Raji (cell line): Measurements from ENCODE around the gene PABPN1.

Experiments used
- POLR2A ChIP-seq: IDR thresholded peaks from 2 replicates; pipeline ENCODE4 v1.6.1; 2011; ENCODE audit warnings: low read depth, low read length, control low read depth; ENCODE audit not compliant: insufficient read depth

Gene PABPN1

DNA sequence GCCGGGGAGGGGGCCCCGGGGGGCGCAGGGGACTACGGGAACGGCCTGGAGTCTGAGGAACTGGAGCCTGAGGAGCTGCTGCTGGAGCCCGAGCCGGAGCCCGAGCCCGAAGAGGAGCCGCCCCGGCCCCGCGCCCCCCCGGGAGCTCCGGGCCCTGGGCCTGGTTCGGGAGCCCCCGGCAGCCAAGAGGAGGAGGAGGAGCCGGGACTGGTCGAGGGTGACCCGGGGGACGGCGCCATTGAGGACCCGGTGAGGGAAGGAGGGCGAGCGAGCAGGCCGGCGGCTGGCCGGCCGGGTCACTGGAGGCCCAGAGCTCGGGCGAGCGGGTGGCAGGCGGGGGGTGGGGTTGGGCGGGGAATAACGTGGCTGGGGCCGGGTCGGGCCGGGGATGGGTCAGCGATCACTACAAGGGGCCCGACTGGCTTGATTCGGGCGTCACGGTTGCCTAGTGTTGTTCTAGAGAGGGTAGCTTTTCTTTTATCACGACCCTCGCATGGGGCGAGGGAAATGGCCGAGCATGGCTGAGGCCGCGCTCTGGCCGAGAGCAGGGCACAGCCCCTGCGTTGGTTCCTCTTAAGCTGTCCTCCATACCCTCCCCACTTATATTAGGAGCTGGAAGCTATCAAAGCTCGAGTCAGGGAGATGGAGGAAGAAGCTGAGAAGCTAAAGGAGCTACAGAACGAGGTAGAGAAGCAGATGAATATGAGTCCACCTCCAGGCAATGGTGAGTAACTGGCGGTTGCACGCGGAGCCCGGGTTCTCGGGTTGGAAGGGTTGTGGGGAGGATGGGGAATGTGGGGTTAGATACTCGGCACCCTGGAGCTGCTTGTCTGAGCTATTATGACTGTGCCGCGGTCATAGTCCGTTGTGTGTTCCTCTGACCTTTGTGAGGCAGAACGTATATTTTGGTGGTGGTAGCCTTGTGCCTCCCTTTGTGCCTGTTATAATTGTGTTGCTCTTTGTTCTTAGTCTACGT is 603 bp downstream of the PABPN1 start:
- no peak; the same call in 1 of the 2 replicates for TF ChIP-seq POLR2A

DNA sequence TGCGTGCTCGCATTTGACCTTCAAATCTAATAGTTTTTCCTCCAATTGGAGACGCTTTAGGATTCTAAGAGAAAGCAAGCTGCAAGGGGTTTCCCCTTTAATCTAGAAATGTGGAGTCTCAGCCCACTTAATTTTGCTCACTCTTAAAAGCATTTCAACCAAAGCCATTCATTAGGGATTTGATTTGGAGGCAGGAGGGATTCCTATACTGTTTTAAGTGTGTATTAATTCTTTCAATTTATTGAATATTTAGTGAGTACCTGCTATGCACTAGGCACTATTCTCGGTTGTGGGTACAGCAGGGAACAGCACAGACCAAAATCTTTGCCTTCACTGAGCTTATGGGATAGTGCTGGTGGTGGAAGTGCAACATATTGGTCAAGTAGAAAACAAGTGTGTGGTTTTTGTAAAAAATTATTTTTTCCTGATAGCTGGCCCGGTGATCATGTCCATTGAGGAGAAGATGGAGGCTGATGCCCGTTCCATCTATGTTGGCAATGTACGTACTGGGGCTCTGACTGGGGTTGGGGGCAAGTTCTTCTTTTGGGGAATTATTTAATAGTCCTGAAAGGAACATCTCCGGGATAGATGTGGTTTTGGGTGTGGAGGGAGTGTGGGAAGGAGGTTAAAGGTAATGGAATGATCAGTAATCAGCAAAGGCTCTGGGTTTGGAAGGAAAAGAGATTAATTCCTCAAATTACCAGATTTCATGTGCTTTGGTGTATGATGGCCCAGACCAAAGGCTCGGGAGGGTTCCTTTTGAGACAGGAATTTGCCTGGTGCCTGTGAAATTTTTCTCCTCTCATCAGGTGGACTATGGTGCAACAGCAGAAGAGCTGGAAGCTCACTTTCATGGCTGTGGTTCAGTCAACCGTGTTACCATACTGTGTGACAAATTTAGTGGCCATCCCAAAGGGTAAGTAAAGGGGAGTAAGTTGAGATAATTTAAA is 1.6 kb downstream of the PABPN1 start:
- TF ChIP-seq POLR2A = no peak

DNA sequence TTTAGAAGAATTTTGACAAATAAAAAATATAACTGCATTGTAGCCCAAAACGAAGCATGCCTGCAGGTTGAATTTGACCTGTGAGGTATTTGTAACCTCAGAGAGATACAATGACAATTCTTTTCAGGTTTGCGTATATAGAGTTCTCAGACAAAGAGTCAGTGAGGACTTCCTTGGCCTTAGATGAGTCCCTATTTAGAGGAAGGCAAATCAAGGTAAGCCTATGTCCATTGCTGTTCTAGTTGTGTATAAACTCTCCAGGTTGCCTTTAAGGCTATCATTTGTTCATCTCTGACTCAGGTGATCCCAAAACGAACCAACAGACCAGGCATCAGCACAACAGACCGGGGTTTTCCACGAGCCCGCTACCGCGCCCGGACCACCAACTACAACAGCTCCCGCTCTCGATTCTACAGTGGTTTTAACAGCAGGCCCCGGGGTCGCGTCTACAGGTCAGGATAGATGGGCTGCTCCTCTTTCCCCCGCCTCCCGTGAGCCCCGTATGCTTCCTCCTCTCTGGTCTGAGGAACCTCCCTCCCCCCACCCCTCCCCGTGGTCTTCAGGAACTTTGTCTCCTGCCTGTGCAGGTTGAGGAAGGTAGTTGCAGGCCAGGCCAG is 2.7 kb downstream of the PABPN1 start:
- TF ChIP-seq POLR2A = no peak

DNA sequence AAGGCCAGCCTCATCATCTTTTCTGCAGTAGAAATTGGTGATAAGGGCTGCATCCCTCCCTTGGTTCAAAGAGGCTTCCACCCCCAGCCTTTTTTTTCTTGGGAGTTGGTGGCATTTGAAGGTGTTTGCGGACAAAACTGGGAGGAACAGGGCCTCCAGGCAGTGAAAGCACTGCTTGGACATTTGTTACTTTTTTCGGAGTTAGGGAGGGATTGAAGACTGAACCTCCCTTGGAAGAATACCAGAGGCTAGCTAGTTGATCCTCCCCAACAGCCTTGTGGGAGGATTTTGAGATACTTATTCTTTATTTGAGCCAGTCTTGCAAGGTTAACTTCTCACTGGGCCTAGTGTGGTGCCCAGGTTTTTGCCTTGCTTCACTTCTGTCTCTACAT is 3.2 kb downstream of the PABPN1 start:
- TF ChIP-seq POLR2A = no peak

- TF ChIP-seq POLR2A = no peak
Measured at GRCh38 chr14:23324993-23325392, 3.7 kb downstream of the PABPN1 start.

DNA sequence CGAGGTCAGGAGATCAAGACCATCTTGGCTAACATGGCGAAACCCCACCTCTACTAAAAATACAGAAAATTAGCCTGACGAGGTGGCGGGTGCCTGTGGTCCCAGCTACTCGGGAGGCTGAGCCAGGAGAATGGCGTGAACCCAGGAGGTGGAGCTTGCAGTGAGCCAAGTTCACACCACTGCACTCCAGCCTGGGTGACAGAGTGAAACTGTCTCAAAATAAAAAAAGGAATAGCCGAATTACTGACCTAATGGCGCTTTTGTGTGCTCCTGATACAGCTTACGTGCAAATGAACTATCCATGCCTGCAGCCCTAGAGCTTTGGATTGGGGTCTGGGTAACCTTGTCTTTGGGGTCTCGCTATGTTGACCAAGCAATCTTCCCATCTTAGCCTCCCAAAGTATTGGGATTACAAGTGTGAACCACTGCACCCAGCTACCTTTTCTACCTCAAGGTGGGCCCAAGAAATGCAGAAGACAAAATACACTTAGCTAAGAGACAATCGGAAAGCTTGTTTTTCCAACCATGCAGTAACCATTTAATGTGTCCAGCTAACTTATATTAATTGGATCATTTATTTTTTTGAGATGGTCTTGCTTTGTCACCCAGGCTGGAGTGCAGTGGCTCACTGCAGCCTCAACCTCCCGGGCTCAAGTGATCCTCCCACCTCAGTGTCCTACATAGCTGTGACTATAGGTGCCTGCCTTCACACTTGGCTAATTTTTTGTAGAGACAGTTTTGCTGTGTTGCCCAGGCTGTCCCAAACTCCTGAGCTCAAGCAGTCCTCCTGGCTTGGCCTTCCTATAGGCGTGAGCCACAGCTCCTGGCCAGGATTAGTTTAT is 5.5 kb downstream of the PABPN1 start:
- TF ChIP-seq POLR2A = peak; percentile 33; the same call in 1 of the 2 replicates

DNA sequence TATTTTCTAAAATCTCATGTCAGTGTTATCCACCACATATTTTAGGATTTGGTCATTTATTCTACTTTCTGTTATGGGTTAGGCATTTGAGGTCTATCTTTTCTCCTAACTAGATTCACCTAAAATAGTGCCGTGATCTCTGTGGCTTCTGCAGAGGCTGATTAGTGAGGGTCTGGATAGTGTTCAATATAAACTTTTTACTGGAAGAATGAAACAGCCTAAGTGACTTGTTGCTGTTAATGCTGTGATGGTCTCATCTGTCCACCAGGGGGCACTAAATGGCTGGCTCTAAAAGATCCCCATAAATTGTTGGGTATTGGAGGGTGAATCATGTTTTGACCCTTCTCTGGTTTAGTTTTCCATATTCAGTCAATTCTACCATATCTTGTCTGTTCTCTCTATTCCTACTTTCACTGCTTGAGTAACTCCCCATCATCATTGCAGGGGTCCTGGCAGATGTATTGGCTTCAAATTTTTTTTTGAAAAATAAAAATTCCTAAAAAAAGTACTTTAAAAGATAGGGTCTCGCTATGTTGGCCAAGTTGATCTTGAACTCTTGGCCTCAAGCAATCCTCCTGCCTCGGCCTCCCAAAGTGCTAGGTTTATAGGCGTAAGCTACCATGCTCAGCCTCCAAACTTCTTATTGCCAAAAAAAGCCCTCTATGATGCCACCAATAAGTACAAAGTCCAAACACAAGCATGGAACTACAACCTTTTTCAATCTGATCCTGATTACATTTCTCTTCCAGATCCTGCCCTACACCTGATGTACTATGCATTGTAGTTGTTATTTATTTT is 6.9 kb downstream of the PABPN1 start:
- no peak for TF ChIP-seq POLR2A

DNA sequence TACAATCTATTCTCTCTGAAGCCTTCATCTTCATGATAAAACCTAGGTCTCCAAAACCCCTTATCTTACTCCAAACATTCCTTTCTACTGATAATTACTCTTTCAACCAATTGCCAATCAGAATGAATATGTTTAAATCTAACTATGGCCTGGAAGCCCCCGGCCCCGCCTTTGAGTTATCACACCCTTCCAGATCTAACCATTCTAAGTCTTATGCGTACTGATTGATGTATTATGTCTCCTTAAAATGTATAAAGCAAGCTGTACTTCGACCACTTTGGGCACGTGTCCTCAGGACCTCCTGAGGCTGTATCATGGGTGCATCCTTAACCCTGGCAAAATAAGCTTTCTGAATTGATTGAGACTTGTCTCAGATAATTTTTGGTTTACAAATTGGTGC is 14.4 kb downstream of the PABPN1 start:
- no peak for TF ChIP-seq POLR2A

DNA sequence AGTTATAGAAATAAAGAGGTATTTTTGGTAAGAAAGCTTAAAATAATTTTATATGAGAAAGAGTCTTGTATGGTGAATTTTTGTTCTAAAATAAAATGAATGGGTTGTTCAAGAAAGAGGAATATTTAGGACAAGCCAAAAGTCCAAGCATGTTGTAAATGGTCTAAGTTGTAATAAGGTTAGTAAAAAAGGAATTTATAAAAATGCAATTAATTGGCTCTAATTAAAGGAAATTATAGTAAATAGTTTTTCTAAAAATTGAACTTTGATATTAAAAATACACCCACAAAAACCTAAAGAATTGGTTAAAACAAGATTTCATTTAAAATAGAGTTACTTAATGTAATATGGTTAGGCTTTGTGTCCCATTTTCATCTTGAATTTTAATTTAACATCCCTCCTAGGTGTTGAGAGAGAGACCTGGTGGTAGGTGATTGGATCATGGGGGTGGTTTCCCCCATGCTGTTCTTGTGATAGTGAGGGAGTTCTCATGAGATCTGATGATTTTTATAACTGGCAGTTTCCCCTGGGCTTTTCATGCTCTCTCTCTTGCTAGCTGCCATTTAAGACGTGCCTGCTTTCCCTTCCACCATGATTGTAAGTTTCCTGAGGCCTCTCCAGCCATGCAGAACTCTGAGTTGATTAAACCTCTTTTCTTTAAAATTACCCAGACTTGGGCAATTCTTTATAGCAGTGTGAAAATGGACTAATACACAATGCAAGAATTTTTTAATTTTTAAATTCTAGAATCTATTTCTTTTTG is 18.4 kb downstream of the PABPN1 start:
- TF ChIP-seq POLR2A = no peak

- no peak for TF ChIP-seq POLR2A
Measured at GRCh38 chr14:23344481-23344880, 23.2 kb downstream of the PABPN1 start.

GRCh38 chr14:23345987-23346692 is 24.9 kb downstream of the PABPN1 start:
- TF ChIP-seq POLR2A = no peak
